H1 (cell line): ENCODE data around the gene GPC3. TPM values are rescaled to one million over a fixed set of nuclear protein-coding genes. Genes with fewer than 3 reads are reported as not detected.

Experiments used
- GABPA ChIP-seq: IDR thresholded peaks from 2 replicates; pipeline ENCODE4 v1.6.1; 2011; ENCODE audit warnings: mild to moderate bottlenecking, low read length, moderate library complexity, borderline replicate concordance; ENCODE audit not compliant: insufficient read depth
- NRF1 ChIP-seq: IDR thresholded peaks from 2 replicates; pipeline ENCODE4 v1.6.1; 2011; ENCODE audit warnings: mild to moderate bottlenecking, low read depth, low read length, improper control_type of control experiment
- PHF8 ChIP-seq: fragments of 200-600 bp; sonication (generic); conservative IDR thresholded peaks from 2 replicates; pipeline ENCODE4 v1.7.1; 2012; ENCODE audit warnings: low read depth, mild to moderate bottlenecking, inconsistent platforms, low read length, moderate library complexity
- TAF7 ChIP-seq: optimal IDR thresholded peaks from 2 replicates; pipeline ENCODE3; 2011; ENCODE audit warnings: low read depth, mild to moderate bottlenecking, inconsistent platforms, low read length, moderate library complexity, borderline replicate concordance
- polyA plus RNA-seq, 7 experiments: library from polyadenylated mRNA; depleted of rRNA in 3 of 7; stranded (reverse) in 5 of 7; unstranded in 2 of 7; fragments of >200 nt in 5 of 7; fragments of 200-250 nt in 2 of 7; gene quantifications; 1 replicate in 5 of 7; 2 replicates in 1 of 7; 4 replicates in 1 of 7; pipeline versions ENCODE4 v1.2.1 to v1.2.3, GENCODE V29; 2011 to 2013; ENCODE audit warnings: missing spikeins in 2 of 7, mixed read lengths in 2 of 7
- total RNA-seq: library from RNA; stranded (reverse); fragmentation: NEBNext Ultra II Directional; extraction: Animal tissue kit (Norgen Biotek cat#: 25700); gene quantifications from 2 replicates; pipeline ENCODE4 v1.2.1, GENCODE V29; 2021

The GPC3 gene
- total and polyA plus RNA-seq, 2 of the 8 experiments (the other 6 are each of a cell fraction or from before 2014, with no cell fraction given) = 64.8 to 71.9 TPM

DNA sequence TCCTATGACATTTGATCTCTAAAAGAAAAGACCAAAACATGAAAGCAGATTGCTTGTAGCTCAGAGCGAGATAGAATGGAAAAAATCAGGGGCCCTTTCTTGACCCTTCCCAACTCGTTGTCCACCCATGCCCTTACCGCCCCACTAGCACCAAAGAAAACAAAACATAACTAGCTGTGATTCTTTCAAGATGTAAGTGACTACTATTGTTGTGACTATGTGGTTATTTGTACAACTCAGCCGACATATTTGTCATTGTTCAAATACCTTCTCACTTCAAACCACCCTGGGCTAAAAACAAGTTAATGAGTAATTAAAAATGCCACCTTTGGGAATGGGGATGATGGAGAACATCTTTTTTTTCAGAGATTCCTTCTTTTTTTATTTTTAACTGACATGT lies 399.0 kb downstream of the GPC3 start (continued):
- no peak for TF ChIP-seq NRF1
- no peak for TF ChIP-seq TAF7
- TF ChIP-seq GABPA = no peak
- TF ChIP-seq PHF8 = no peak
